ENCODE data around the gene PER1.

Gene PER1

DNA sequence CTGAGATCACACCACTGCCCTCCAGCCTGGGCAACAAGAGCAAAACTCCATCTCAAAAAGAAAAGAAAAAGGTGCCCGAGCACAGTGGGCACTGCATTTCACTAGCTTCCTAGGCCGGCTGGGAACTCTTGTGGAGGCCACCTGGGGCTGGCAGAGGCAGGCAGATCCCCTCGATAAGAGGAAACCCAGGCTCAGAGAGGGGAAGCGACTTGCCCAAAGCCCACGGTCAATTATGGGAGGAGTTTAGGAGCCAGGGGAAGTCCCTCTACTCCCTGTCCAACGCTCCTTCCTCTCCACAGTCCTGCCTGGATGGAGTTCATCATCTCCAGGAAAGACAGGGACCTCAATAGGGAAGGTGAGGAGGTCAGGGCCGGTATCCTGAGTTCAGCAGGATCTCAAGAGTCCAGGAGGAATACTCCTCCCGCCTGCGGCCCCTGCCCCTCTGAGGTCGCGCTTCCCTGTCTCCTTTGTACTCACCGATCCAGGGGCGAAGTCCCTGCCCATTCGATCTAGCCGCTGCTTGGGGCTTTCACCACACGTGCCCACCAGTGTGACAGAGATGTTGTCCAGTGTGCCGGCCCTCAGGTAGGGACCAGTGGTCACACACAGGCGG, 34.7 kb downstream of the PER1 start:
- no peak overlapping the region for H3K4me3 ChIP-seq (ENCODE audit: low read depth, low read length)
- peak; percentile 40 for DNase-seq (ENCODE audit: low read depth)
- TF ChIP-seq MYC (IDR thresholded peaks at IDR 0.05; ENCODE audit: low read depth, low read length): no peak
- TF ChIP-seq POLR2A (IDR thresholded peaks at IDR 0.05; ENCODE audit: extremely low read depth, insufficient read length): no peak
- TF ChIP-seq, protein P1, sequence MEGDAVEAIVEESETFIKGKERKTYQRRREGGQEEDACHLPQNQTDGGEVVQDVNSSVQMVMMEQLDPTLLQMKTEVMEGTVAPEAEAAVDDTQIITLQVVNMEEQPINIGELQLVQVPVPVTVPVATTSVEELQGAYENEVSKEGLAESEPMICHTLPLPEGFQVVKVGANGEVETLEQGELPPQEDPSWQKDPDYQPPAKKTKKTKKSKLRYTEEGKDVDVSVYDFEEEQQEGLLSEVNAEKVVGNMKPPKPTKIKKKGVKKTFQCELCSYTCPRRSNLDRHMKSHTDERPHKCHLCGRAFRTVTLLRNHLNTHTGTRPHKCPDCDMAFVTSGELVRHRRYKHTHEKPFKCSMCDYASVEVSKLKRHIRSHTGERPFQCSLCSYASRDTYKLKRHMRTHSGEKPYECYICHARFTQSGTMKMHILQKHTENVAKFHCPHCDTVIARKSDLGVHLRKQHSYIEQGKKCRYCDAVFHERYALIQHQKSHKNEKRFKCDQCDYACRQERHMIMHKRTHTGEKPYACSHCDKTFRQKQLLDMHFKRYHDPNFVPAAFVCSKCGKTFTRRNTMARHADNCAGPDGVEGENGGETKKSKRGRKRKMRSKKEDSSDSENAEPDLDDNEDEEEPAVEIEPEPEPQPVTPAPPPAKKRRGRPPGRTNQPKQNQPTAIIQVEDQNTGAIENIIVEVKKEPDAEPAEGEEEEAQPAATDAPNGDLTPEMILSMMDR (IDR thresholded peaks at IDR 0.05; ENCODE audit: low read depth, low read length): no peak
- TF ChIP-seq, protein P2, sequence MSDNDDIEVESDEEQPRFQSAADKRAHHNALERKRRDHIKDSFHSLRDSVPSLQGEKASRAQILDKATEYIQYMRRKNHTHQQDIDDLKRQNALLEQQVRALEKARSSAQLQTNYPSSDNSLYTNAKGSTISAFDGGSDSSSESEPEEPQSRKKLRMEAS (IDR thresholded peaks at IDR 0.05; ENCODE audit: low read depth, low read length): no peak

DNA sequence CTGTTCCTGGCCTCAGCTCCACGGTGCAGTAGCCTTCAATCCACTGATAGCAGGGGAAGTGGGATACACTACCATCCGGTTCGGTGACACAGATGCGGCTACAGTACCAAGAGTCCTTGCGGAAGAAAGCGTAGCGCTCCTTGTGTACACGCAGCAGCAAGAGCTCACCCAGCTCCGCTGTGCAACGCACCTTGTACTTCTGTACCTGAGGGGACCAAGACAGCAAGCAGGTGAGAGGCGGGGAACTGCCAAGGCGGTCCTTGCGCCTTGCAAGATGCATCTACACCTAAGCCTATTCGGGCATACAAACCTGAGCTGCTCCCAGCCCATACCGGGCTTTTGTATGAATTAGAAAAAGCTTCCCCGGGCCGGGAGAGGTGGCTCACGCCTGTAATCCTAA, 35.4 kb downstream of the PER1 start:
- DNase-seq (ENCODE audit: low read depth): no peak
- H3K4me3 ChIP-seq (ENCODE audit: low read depth, low read length): no peak overlapping the region
- TF ChIP-seq, protein P2 (IDR thresholded peaks at IDR 0.05; ENCODE audit: low read depth, low read length): no peak
- TF ChIP-seq, protein P1 (IDR thresholded peaks at IDR 0.05; ENCODE audit: low read depth, low read length): no peak
- no peak for TF ChIP-seq MYC (IDR thresholded peaks at IDR 0.05; ENCODE audit: low read depth, low read length)
- no peak for TF ChIP-seq POLR2A (IDR thresholded peaks at IDR 0.05; ENCODE audit: extremely low read depth, insufficient read length)

DNA sequence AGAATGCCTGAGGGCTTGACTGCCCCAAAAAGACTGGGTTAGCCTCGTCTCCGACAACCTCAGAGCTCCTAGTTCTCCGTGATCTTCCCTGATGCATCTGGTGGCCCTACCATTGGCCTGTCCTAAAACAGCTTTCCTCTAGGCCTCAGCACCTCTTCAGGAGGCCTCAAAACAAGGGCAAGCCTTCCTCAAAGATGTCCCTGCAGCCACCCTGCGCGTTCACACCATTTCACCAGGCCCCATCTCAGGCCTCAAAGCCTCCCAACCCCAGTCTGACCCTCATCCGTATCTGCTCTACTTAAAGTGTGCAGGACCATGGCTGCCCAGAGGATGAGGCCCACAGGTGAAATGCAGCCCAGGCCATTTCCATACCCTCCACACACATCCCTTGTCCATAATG, 41.3 kb downstream of the PER1 start:
- DNase-seq (ENCODE audit: low read depth): no peak
- H3K4me3 ChIP-seq (ENCODE audit: low read depth, low read length): no peak overlapping the region
- no peak for TF ChIP-seq MYC (IDR thresholded peaks at IDR 0.05; ENCODE audit: low read depth, low read length)
- no peak for TF ChIP-seq POLR2A (IDR thresholded peaks at IDR 0.05; ENCODE audit: extremely low read depth, insufficient read length)
- TF ChIP-seq, protein P1 (IDR thresholded peaks at IDR 0.05; ENCODE audit: low read depth, low read length): no peak
- TF ChIP-seq, protein P2 (IDR thresholded peaks at IDR 0.05; ENCODE audit: low read depth, low read length): no peak

DNA sequence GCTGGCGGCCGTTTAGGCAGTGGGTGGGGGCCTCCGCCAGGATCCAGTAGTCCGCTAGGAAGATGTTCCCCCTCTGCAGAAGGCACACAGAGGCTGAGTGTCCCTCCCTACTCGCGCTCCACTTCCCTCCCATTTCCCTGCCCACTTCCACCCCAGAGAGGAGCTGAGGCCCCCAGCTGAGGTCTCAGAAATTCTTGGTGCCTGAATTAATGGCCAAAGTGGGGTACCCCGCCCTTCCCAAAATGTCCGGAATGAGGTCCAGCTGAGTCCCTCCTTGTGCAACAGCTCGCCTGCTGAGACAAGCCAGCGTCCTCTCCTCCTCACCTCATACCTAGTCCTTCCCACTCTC, 41.8 kb downstream of the PER1 start:
- TF ChIP-seq, protein P1 (IDR thresholded peaks at IDR 0.05; ENCODE audit: low read depth, low read length): no peak
- TF ChIP-seq POLR2A (IDR thresholded peaks at IDR 0.05; ENCODE audit: extremely low read depth, insufficient read length): no peak
- TF ChIP-seq, protein P2 (IDR thresholded peaks at IDR 0.05; ENCODE audit: low read depth, low read length): no peak
- no peak for TF ChIP-seq MYC (IDR thresholded peaks at IDR 0.05; ENCODE audit: low read depth, low read length)
- H3K4me3 ChIP-seq (ENCODE audit: low read depth, low read length): no peak overlapping the region
- no peak for DNase-seq (ENCODE audit: low read depth)

DNA sequence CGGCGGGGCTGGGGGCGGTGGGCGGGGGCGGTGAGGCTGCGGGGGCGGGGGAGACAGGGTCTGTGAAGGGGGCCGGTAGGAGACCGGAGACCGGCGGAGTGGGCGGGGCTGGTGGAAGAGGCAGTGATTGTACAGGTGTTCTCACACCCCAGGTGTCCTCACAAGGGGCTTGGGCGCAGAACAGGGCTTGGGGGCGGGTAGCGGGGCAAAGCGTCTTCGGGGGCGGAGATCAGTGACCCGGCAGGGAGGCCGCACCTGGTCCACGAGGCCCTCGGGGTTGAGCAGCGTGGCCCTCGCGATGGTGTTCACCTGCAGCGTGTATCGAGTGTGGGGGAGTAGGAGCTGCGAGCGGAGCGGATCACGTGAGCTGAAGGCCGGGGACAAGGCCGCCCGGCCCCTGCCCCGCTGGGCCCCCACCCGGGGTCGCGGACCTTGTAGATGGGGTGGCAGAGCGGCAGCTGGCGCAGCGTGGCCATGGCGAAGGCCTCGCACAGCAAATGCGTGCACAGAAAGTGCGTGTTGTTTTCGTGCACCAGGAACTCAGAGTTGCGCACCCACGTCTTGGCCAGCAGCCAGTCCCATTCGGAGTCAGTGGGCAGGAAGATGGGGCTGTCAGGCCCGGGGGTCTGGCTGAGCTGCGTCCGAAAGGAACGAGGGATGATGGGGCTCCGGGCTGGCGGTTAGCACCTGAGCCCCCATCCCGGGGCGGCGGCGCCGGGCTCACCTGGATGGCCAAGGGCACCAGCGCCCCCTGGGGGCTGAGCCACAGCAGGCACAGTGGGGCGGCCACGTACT, 42.3 kb downstream of the PER1 start:
- TF ChIP-seq, protein P2 (IDR thresholded peaks at IDR 0.05; ENCODE audit: low read depth, low read length): no peak
- TF ChIP-seq, protein P1 (IDR thresholded peaks at IDR 0.05; ENCODE audit: low read depth, low read length): peak; percentile 37
- peak; percentile 29 for DNase-seq (ENCODE audit: low read depth)
- no peak overlapping the region for H3K4me3 ChIP-seq (ENCODE audit: low read depth, low read length)

Data from NB4 (cell line).